ENCODE measurements around the gene PLB1.

PLB1 gene

DNA sequence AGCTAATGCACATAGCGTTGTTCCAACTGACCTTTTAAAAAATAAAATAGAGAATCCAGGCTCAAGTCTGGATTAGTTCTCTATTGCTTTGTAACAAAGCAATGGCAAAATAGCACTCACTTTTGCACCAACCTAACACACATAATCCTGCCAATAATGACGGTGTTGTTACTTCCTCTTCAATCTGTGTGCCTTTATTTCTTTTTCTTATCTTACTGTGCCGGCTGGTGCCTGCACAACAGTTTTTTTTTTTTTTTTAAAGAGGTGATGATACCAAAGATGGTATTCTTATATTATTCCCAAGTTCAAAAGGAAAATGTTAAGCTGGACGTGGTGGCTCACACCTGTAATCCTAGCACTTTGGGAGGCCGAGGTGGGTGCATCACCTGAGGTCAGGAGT lies 3.4 kb downstream of the PLB1 start:
- no peak for DNase-seq (ENCODE audit: low read depth)

DNA sequence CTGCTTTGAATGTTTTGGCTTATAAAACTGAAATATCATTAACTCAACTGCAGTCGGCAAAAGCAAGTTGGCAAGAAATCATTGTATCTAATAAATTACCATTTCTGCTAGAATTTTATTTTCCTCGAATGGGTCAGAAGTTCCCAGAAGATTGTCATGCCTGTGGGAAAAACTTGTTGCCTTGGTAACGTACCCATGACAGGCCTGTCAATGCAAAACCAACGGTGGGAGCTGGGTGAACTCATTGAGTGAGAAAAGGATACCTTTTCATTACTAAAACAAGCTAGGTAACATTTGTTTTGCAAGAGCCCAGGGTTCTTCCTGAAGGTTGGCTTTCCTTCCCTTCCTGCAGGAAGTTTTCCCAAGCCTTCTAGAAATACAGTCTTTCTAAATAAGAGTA lies 9.5 kb downstream of the PLB1 start:
- DNase-seq (ENCODE audit: low read depth): no peak

DNA sequence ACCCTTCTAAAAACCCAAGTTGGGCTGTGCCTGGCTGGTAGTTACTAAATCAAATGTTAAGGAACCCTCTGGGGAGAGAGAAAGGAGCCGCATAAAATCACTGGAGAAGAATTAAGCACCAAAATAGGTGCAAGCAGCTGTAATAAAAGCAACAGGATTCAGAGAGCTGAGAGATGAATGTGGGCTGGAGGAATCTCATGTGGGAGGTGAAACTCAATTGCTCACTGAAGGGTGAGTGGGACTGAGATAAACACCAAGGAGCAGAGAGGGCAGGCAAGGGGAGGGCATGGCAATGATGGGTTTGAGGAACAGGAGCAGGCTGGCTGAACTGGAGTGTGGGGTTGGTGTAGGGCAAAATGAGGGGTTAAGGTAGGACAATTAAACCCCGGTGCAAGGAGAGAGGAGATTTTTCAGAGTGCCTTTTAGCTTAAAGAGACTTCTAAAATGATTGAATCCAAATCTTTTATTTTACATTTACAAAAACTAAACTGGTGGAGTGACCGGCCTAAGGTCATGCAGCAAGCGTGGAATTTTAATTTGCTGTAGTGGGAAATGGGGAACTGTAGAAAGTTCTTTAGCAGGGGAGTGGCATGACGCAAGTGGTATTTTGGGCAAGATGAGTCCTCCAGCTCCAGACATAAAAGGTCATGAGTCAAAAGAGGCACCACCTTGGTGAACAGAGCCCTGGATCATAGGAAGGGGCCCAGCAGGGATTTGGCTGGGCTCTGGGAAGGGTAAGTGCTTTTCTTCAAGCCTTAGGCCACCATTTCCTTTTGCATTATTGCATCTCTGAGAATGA lies 10.5 kb downstream of the PLB1 start:
- no peak for DNase-seq (ENCODE audit: low read depth)

DNA sequence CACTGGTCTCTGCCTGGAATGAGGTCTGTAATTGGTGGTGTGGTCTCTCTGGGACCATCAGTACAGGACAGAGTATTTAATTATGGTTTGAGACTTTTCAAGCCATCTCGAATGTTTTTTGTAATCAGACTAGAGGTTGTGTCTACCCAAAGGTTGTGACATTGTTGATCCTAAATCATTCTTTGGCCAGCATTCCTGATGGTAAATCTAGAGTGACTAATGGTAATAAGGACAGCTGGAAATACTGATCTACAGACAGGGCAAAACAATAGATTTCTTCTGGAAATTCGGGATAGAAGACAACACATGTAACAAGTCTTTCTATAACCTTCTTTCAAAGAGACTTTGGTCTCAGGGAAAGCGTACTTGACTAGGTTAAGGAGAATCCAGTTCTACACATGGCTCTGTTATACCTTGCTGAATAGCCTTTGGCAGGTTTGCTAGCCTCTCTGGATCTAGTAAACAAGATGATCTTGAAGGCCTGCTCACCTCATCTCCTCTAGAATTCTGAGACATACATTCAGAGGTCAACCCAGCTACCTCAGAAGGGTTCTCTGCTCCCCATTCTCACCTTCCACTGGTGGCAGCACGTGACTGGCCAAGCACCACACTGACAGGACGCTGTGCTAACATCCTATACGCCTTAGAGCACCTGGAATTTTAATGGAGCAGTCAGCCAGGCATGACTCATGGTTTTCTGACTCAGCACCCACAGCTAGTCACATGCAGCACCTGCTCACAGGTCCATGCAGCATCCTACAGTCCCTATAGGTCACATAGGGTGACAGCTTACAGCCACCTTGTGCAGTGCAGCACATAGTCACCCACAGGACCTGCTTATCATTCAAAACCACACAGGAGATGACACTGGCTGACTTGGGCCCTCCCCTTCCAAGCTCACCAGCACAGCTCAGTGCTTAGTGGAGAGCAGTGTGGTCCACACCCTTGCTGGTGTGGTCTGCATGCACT lies 12.2 kb downstream of the PLB1 start:
- no peak for DNase-seq (ENCODE audit: low read depth)

DNA sequence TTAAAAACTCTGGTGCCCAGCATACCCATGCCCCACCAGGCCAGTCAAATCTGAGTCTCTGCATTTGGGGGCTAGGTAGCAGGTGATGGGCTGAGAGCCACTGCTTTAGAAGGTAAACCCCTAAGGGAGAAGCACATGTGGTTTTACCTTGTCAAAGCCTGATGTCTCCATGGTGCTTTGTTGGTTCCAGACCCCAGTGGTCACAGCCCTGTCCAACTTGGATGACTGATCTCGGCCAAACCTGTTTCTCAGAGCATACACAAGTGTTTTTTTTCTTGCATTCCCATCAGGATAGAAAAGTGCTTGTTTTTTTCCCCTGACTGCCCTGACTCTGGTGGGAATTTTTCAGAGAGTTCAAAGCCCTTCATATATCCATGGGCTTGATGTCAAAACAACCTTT lies 13.5 kb downstream of the PLB1 start:
- no peak for DNase-seq (ENCODE audit: low read depth)

DNA sequence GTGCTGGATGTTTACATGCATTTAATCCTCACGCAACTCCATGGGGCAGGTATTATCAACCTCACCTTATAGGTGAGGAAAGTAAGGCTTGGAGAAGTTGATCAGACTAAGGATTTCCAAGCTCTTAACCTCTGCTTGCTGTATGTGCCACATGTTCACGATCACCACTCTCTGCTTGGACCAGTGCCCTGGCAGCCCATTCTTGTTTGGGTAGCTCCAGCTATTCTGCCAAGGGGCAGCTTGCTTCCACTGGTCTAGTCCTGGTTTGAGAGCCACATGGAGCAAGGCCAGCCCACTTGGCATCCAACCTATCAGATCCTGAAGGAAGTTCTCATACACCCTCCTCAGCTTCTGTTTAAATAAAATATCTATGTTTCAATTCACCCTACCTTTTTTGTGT lies 14.3 kb downstream of the PLB1 start:
- DNase-seq (ENCODE audit: low read depth): no peak

DNA sequence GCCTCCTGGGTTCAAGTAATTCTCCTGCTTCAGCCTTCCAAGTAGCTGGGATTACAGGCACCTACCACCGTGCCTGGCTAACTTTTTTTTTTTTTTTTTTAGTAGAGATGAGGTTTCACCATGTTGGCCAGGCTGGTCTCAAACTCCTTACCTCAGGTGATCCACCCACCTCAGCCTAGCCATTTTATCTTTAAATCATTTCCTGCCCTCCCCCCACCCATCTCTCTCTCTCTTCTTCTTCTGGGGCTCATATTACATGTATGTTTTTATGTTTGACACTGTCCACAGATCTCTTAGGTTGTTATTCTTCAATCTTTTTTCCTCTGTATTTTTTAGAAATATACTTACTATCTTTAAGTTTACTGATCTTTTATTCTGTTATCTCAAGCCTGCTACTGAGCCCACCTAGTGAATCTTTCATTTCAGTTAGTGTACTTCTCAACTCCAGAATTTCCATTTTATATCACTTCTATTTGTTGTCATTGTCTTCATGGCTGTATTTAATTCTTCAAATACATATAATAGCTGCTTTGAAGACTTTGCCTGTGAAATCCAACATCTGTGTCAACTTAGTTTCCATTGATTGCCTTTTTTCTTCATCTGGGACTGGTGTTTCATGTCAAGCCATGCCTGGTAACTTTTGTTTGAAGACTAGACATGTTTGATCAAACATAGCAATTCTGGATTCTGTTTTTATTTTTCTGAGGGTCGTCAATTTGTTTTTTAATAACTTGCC lies 16.2 kb downstream of the PLB1 start:
- no peak for DNase-seq (ENCODE audit: low read depth)

DNA sequence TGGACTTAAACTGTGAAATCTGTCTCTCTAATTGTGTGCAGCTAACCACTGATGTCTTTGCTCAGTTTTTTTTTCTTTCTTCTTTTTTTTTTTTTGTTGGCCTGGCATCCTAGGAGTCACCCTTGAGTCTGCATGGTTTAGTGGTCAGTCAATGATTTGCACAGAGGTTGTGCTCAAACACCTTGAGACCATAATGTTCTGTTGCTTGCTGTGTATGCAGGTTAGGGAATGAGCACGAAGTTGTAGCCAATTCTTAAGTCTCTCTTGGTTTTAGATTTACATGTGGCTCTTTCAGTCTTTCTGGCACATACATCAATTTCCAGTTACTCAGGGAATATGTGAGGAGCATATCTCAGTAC lies 16.7 kb downstream of the PLB1 start:
- DNase-seq (ENCODE audit: low read depth): no peak

DNA sequence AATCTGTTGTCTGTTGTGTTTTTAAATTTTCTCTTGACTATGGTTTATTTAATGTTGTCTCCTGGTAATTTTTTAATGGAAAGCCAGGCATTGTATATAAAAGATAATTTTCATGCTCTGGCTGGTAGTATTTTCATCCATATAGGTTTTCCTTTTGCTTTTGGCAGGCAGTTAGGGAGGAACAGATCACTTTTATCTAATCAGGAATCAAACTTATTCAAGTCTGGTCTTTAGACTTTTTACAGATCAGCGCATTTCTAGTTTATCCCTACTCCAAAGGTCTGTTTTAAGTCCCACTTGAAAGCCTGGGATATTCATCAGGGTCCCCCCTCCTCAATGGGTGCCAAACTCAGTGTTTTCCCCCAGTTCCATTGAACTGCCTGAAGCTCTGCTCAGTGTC lies 17.2 kb downstream of the PLB1 start:
- no peak for DNase-seq (ENCODE audit: low read depth)

DNA sequence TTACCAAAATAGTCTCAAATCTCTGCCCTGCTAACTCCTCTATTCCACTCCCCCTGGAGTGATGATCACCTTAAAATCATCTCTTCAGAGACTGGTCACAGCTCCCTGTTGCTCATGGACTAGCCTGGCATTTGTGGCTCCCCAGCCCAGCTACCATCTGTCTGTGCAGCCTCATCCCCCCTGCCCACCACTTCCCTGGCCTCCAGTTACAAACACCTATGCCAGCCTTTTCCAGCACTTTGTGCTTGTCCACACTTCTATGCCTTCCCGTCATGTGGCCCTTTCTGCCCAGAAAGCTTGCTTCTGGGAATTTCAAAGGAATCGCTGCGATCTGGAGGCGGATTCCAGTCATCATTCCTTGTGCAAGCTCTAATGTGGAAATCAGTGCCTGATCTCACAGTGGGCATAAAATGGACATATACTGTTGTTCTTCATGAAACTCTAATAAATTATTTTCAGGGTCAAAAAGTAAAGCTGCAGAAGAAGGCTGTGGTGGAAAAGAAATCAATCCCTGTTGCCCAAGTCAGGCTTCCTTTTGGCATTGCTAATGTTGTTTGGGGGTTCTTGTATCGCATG lies 19.4 kb downstream of the PLB1 start:
- no peak for DNase-seq (ENCODE audit: low read depth)

DNA sequence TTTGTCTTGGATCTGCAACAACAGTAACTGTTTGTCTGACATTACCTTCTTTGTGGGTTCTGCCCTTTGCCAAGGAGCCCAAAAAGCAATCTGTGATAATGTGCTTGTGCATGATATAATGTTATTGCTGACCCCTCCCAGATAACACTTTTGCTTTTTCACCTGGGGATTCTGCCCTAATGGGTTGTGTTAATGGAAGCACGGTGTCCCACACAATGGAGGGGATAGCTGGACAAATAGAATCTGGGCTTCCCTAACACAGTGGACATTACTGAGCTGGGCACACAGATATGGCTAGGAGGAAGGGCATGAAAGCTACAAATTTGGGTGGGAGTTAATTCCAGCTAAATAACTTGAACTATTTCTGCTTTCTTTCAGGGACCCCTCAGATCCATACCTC lies 20.6 kb downstream of the PLB1 start:
- no peak for DNase-seq (ENCODE audit: low read depth)

DNA sequence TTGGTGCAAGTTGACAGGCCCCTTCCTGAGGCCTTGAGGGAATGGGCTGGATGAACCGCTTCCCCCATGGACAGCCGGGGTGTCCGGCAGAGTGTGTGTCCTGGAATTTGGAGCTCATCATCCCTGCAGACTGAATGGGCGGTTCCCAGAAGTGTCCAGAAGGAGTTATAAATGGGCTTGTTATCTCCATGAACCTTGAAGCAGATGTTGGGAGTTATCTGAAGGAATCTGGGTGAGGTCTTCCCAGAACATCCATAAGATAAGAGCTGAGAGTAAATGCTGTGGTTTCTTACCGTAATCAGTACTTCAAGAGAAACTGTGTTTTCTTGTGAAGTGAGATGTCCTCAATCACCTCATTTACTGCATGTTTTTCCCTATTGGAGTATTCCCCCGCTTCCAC lies 21.1 kb downstream of the PLB1 start:
- DNase-seq (ENCODE audit: low read depth): no peak

DNA sequence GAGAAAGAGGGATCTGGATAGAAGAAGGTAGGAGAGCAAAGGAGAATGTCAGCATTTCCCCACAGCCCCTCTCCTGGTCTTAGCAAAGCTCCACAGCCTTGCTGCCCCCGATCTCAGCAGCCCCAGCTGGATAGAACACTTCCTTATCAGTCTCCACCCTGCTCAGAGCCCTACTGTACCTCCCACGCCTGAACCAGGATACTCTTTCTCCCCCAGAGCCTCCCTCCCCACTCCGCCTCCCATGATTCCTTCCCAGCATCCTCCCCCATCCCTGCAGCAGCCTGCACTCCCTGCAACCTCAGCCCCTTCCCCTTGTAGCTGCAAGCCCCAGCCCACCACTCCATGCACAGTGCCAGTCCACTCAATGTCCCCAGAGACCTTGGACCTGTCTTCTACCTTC lies 25.8 kb downstream of the PLB1 start:
- DNase-seq (ENCODE audit: low read depth): no peak

DNA sequence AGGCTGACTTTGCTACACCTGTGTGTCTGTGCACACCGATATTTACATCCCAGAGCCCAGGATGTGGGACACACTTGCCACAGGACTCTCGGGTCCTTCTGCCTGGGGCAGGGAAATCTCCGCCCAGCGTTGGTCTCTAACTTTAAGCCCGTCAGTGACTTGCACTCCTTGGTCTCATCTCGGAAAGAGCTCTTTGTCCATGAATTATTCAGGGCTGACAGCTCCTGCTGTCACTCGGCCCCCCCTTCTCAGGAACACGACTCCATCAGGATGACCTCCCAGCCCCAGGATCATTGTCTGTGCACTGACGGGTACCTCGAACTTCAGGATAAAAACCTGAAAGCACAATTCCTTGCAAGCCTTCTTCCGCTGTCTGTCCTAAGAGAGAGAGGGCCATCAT lies 26.6 kb downstream of the PLB1 start:
- no peak for DNase-seq (ENCODE audit: low read depth)

DNA sequence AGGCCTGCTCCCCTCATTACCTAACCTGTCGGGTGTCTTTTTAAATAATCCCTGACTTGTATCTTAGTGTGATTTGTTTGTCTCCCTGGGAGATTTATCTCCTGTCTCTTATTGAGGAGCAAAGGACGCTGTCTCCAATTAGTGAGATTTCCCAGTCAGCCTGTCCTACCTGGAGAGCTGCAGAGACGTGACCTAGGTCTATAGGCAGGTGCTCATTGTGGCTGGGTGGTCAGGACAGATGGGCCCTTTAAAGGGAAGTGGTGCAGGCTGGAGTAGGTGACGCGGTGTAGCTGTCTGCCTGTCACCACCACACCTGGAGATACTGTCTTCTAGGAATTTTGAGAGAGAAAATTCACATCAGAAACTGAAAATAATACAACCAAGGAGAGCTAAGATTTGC lies 28.0 kb downstream of the PLB1 start:
- no peak for DNase-seq (ENCODE audit: low read depth)

DNA sequence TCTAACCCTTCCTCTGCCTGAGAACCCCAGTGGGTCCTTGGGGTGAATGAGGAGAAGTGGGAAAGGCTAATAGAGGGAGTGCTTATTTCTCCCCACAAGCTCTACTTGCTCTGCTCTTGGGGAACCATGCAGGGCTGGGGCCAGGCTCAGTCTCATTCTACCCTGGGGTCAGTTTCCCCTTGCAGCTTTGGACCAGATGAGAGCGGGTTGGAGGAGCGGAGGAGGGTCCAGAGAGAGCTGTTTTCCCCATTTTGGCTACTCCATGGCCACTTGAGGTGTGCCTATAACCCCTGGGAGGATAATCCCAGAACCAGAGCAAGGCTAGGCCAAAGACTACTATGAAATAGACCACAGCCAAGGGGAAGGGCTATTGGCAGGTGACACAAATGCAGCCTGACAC lies 29.6 kb downstream of the PLB1 start:
- DNase-seq (ENCODE audit: low read depth): no peak

DNA sequence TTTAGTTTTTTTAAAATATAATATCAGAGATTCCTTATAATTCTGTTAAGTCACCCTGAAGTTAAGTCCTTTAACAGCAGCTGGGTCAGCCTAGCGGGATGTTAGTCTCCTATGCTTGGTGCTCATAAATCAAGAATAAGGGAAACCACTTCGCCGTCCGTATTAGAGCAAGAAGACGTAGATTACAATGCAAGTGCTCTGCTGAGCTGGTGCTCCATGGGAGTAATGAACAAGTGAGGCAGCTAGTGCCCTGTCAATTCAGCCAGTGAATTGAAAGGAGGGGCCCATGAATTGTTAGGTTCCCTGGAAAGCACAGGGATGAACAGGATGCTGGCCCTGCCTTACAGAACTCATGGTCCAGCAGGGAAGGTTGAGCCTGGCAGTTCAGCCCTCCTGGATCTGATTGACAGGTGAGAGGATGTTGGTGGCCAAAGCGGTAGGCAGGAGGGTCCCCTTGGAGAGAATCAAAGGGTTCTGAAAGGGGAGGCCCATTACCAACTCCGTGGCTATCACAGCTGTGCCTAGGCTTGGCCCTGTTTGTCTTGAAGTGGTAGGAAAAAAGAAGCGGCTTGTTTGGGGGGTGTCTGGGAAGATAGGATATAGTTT lies 30.8 kb downstream of the PLB1 start:
- DNase-seq (ENCODE audit: low read depth): no peak

DNA sequence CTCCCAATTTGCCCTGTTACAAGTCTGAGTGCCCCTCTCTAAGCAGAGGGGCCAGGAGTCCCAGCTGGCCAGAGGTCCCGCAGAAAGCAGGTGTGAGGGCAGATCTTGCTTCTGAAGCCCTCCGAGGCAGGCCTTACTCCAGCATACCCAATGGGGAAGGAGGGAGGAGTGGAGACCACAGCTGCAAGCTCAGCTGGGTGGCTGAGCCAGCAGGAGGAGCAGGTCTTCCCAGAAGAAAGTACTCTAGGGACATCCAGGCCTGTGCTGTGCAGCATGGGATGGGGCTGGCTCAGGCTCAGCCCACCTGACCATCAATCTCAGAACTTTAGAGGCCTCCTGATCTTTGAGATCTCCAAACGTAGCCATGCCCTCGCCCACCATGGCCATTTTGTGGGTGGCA lies 31.3 kb downstream of the PLB1 start:
- DNase-seq (ENCODE audit: low read depth): no peak

DNA sequence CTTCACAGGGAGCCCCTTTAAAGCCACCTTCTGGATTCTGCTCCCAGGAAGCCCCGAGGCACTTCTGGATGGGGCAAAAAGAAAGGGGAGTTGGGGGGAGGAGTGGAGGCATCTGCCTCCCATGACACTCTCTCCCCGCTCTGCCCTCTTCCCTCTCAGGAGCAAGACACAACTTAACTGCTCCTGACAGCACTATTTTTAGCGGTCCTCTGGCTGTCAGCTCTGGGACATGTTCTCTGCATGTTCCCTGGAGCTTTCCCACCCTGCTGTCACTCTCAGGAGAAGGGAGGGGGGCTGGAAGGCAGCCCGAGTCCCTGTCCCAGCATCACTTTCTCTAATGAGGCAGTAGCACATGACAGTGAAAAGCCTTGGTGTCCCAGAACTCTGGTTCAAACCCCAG lies 32.3 kb downstream of the PLB1 start:
- DNase-seq (ENCODE audit: low read depth): no peak

DNA sequence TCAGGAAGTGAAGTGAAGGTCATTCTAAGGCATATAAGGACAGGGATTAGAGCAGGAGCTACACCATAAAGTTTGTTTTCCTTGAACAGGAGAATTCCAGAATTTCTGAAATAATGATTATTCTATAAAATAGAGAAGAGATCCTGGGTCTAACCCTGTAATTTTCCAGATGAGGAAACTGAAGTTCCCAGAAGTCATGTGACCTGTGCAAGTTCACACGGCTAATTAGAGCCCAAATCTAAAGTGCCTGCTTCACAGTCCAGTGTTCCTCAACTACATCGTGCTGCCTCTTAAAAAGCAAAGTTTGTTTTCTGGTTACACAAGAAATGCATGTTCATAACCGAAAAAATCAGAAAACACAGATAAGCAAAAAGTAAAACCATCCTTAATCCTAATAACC lies 34.9 kb downstream of the PLB1 start:
- DNase-seq (ENCODE audit: low read depth): no peak

DNA sequence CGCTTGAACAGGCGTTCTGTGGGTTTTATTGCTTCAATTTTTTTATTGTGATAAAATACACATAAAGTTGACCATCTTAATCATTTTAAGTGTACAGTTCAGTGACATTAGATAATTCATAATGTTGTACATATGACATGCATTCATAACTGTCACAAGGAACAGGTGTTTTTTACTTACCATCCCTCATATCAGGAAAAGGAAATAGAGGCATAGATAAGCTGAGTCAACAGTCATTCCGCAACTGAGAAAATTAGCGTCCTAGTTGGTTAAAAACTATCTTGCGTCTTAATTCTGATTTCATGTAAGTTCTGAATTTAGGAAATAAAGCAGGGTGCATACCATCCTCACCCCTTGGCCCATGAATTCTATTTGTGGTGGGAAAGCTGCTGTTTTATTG lies 36.5 kb downstream of the PLB1 start:
- DNase-seq (ENCODE audit: low read depth): no peak
